ENCODE results near the gene SLC32A1.

The SLC32A1 gene

DNA sequence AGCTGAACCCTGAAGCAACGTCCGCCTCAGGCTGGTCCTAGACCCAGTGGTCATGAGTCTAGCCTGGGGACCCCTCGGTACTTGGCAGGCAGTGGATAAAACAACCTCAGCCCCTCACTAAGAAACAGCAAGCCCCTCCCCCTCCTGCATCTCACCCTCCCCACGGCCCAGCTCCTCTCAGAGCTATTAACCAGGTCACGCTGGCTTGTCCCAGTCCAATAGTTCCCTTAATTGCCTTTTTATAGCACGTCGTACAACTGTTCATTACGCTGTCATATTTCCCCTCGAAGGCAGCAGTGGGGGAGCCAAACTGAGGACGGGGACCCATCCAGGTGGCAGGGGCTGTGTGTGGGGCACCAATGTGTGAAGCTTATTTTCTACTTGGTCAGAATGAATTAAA is 8.6 kb upstream of the SLC32A1 start:
- H3K4me3 ChIP-seq, result no peak overlapping the region
- no peak for DNase-seq (ENCODE audit: low read depth, low spot score)

GRCh38 chr20:38722683-38723016 is 1.6 kb upstream of the SLC32A1 start:
- H3K4me3 ChIP-seq, result no peak overlapping the region
- no peaks in the 10 kb centered on the region for H3K36me3 ChIP-seq (ENCODE audit: insufficient read depth, low read length)
- no peaks in the 10 kb centered on the region for H3K9me3 ChIP-seq (ENCODE audit: low read depth, low read length)
- no peak overlapping the region for H3K27ac ChIP-seq
- TF ChIP-seq POLR2AphosphoS5 (IDR thresholded peaks at IDR 0.05; ENCODE audit: borderline replicate concordance, low read depth, low read length), result no peak
- no peak for TF ChIP-seq FOXP2 (optimal IDR thresholded peaks at IDR 0.05; ENCODE audit: control extremely low read depth, extremely low read length, insufficient read depth)
- no peak for TF ChIP-seq EZH2 (IDR thresholded peaks at IDR 0.05)
- H3K9ac ChIP-seq (ENCODE audit: insufficient read length), result no peak overlapping the region
- DNase-seq (ENCODE audit: low read depth, low spot score), result no peak

More for the DNA sequence above, 8.6 kb upstream of the SLC32A1 start:
- no peak for TF ChIP-seq POLR2AphosphoS5 (IDR thresholded peaks at IDR 0.05; ENCODE audit: borderline replicate concordance, low read depth, low read length)
- TF ChIP-seq FOXP2 (optimal IDR thresholded peaks at IDR 0.05; ENCODE audit: control extremely low read depth, extremely low read length, insufficient read depth), result no peak
- TF ChIP-seq EZH2 (IDR thresholded peaks at IDR 0.05), result no peak
- H3K9ac ChIP-seq (ENCODE audit: insufficient read length), result no peak overlapping the region
- H3K36me3 ChIP-seq (ENCODE audit: insufficient read depth, low read length), result no peaks in the 10 kb centered on the region
- no peaks in the 10 kb centered on the region for H3K9me3 ChIP-seq (ENCODE audit: low read depth, low read length)
- H3K27ac ChIP-seq, result no peak overlapping the region

GRCh38 chr20:38723017-38723847 is 1.1 kb upstream of the SLC32A1 start:
- Histone ChIP-seq H3K9me3 (ENCODE audit: low read depth, low read length) (no peaks in the 10 kb centered on the region), H3K36me3 (ENCODE audit: insufficient read depth, low read length) (no peaks in the 10 kb centered on the region), H3K4me3 (no peak overlapping the region; the same call in 1 of the 2 replicates), H3K27ac (no peak overlapping the region), H3K9ac (ENCODE audit: insufficient read length) (no peak overlapping the region)
- no peak for DNase-seq (ENCODE audit: low read depth, low spot score)
- TF ChIP-seq POLR2AphosphoS5 (IDR thresholded peaks at IDR 0.05; ENCODE audit: borderline replicate concordance, low read depth, low read length), result no peak
- TF ChIP-seq FOXP2 (optimal IDR thresholded peaks at IDR 0.05; ENCODE audit: control extremely low read depth, extremely low read length, insufficient read depth), result no peak

GRCh38 chr20:38724626-38725147 is 401 bp downstream of the SLC32A1 start:
- DNase-seq (ENCODE audit: low read depth, low spot score), result no peak
- TF ChIP-seq POLR2AphosphoS5 (IDR thresholded peaks at IDR 0.05; ENCODE audit: borderline replicate concordance, low read depth, low read length) (no peak), FOXP2 (optimal IDR thresholded peaks at IDR 0.05; ENCODE audit: control extremely low read depth, extremely low read length, insufficient read depth) (no peak), EZH2 (IDR thresholded peaks at IDR 0.05) (peak; percentile 71)
- Histone ChIP-seq H3K4me3 (0 out of 2 replicates have a peak overlapping the region, but pooled peaks have one; percentile 18), H3K36me3 (ENCODE audit: insufficient read depth, low read length) (no peaks in the 10 kb centered on the region), H3K9me3 (ENCODE audit: low read depth, low read length) (no peaks in the 10 kb centered on the region), H3K27ac (no peak overlapping the region), H3K9ac (ENCODE audit: insufficient read length) (no peak overlapping the region)

GRCh38 chr20:38725148-38725901 is 1.0 kb downstream of the SLC32A1 start:
- no peaks in the 10 kb centered on the region for H3K9me3 ChIP-seq (ENCODE audit: low read depth, low read length)
- no peaks in the 10 kb centered on the region for H3K36me3 ChIP-seq (ENCODE audit: insufficient read depth, low read length)
- H3K27ac ChIP-seq, result no peak overlapping the region
- no peak for TF ChIP-seq EZH2 (IDR thresholded peaks at IDR 0.05)
- no peak for TF ChIP-seq FOXP2 (optimal IDR thresholded peaks at IDR 0.05; ENCODE audit: control extremely low read depth, extremely low read length, insufficient read depth)
- no peak for TF ChIP-seq POLR2AphosphoS5 (IDR thresholded peaks at IDR 0.05; ENCODE audit: borderline replicate concordance, low read depth, low read length)
- H3K9ac ChIP-seq (ENCODE audit: insufficient read length), result no peak overlapping the region
- DNase-seq (ENCODE audit: low read depth, low spot score), result no peak
- no peak overlapping the region for H3K4me3 ChIP-seq

DNA sequence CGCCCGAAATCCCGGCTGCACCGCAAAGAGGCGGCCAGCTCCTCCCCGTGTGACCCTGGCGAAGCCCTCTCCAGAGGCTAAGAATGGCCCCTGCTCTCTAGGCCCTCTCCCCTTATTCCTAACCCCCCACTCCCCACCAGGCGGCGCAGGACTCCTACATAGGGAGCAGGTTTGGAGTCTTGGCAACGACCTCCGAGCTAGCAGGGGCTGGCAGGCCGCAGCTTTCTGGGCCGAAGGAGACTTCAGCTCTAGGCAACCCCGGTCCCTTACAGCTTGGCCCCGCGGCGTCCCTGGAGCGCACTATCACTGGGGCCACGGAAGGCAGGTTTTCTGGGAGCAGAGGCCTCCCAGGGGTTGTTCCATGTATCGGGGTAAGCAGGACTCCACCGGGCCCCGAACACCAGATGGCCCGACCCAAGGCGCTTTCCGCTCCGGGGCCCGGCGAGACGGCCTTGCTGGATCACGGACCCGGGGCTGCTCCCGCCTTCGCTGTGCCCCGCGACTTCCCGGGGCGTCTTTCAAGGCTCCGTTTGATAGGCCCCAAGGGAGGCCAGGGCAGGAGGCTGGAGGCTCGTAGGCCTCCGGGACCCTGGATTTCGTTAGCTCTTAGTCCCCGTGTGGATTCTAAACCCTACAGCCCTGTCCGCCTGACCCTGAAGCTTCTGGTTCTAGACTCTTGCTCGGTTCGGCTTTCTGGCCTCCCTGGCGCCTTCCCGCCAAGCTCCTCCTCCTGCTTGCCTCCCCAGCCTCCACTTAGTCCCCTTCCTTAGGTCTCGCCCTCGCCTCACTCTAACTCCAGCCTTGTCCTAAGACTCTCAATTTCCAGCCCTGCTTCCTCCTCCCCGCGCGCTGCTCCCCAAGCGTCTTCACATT is 1.9 kb downstream of the SLC32A1 start:
- H3K36me3 ChIP-seq (ENCODE audit: insufficient read depth, low read length), result no peaks in the 10 kb centered on the region
- H3K9ac ChIP-seq (ENCODE audit: insufficient read length), result no peak overlapping the region
- no peak overlapping the region for H3K27ac ChIP-seq
- no peak for DNase-seq (ENCODE audit: low read depth, low spot score)
- TF ChIP-seq POLR2AphosphoS5 (IDR thresholded peaks at IDR 0.05; ENCODE audit: borderline replicate concordance, low read depth, low read length), result no peak
- TF ChIP-seq FOXP2 (optimal IDR thresholded peaks at IDR 0.05; ENCODE audit: control extremely low read depth, extremely low read length, insufficient read depth), result no peak
- no peak for TF ChIP-seq EZH2 (IDR thresholded peaks at IDR 0.05)
- no peak overlapping the region for H3K4me3 ChIP-seq
- H3K9me3 ChIP-seq (ENCODE audit: low read depth, low read length), result no peaks in the 10 kb centered on the region

DNA sequence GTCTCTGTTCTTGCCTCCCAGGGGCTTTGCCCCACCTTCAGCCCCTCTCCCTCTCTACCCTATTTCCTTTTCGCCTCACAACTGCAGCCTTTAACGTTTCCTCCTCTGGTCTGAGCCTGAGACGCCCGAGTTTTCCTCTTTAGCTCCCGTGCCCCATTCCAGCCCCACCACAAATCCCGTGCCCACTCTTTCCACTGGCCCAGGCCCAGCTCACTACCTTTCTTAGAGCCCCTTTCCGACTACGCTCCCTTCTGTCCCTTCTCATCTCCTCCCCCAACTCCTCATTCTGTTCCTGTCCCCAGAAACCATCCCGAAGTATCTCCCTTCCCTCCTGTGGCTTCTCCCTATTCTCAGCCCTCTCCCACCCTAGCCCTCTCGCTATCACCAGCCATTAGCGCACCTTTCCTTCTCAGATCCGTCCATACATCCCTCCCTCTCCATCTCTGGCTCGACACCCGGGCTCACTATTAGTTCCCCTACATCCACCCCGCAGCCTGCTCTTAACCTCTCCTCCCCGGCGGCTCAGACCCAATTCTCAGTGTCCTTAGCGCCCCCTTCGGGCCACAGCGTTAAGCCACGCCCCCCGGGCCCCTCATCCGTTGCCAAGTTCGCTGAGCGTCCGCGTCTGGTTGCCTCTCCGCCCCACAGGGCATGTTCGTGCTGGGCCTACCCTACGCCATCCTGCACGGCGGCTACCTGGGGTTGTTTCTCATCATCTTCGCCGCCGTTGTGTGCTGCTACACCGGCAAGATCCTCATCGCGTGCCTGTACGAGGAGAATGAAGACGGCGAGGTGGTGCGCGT is 2.7 kb downstream of the SLC32A1 start:
- no peak for DNase-seq (ENCODE audit: low read depth, low spot score)
- H3K9me3 ChIP-seq (ENCODE audit: low read depth, low read length), result no peaks in the 10 kb centered on the region
- H3K27ac ChIP-seq, result no peak overlapping the region
- TF ChIP-seq EZH2 (IDR thresholded peaks at IDR 0.05) (no peak), POLR2AphosphoS5 (IDR thresholded peaks at IDR 0.05; ENCODE audit: borderline replicate concordance, low read depth, low read length) (no peak), FOXP2 (optimal IDR thresholded peaks at IDR 0.05; ENCODE audit: control extremely low read depth, extremely low read length, insufficient read depth) (no peak)
- no peaks in the 10 kb centered on the region for H3K36me3 ChIP-seq (ENCODE audit: insufficient read depth, low read length)
- H3K4me3 ChIP-seq, result no peak overlapping the region
- no peak overlapping the region for H3K9ac ChIP-seq (ENCODE audit: insufficient read length)
